GM12892 (cell line): Measurements from ENCODE around the gene NRL.

Experiments used
- POLR2A ChIP-seq: IDR thresholded peaks from 2 replicates; pipeline ENCODE4 v1.6.1; 2011; ENCODE audit warnings: low read depth, low read length, control low read depth
- POLR2AphosphoS5 ChIP-seq: IDR thresholded peaks from 2 replicates; pipeline ENCODE4 v1.6.1; 2011; ENCODE audit warnings: low read depth, low read length, control low read depth
- TAF1 ChIP-seq: IDR thresholded peaks from 2 replicates; pipeline ENCODE4 v1.6.1; 2011; ENCODE audit warnings: low read depth, mild to moderate bottlenecking, control low read depth, low read length, borderline replicate concordance

DNA sequence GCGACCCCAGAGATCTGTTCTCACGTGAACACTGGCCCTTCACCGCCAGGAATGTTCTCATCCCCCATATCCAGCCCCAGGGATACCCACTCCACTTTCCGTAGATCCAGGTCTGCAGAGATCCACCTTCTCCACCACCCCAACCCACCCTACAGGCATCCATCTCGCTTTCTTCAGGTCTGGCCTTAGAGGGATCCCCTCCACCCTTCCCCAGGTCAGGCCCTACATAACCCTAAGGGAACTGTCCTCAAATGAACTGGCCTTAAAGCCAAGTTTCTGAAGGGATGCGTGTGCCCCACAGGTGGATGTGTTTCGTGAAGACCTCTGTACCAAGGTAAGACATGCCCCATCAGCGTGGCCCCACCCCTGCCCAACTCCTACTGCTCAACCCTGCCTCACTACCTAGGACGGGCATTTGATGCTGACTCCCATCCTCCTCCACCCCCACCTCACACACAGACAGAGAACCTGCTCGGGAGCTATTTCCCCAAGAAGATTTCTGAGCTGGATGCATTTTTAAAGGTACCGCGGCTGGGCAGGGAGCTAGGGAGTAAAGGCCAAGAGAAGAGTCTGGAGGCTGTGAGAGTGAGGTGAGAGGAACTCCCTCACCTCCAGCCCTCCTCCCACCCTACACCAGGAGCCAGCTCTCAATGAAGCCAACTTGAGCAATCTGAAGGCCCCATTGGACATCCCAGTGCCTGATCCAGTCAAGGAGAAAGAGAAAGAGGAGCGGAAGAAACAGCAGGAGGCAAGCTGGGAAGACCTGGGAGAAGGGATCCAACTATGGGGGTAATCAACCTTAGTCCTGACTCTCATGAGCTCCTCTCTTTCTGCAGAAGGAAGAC is 22.2 kb upstream of the NRL start:
- no peak for TF ChIP-seq POLR2A
- TF ChIP-seq POLR2AphosphoS5, result no peak; the same call in 1 of the 2 replicates
- no peak for TF ChIP-seq TAF1
